ENCODE data around the gene SRPK2. TPM values are rescaled to one million over a fixed set of nuclear protein-coding genes. Genes with fewer than 3 reads are reported as not detected.

SRPK2 gene
- polyA plus RNA-seq, 1 experiment, result 10.8 TPM

DNA sequence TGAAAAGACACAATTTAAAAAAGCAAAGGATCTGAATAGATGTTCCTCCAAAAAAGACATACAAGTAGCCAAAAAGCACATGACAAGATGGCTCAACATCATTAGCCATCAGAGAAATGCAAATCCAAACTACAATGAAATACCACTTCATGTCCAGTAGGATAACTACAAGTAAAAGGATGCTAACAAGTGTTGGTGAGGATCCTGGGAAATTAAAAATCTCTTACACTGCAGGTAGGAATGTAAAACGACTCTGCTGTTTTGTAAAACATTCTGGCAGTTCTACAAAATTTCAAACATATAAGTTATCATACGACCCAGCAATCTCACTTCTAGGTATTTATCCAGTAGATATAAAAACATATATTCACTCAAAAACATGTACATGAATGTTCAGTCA is 161.3 kb downstream of the SRPK2 start:
- CTCF ChIA-PET, result no interaction called here
- no peak for TF ChIP-seq CTCF (IDR thresholded peaks at IDR 0.05; ENCODE audit: insufficient read depth, low read depth, low read length)
- no peak overlapping the region for H3K4me3 ChIP-seq (ENCODE audit: low read depth, low read length)
- POLR2A ChIA-PET, result no interaction called here
- DNase-seq (ENCODE audit: low read depth), result no peak
- no peaks in the 10 kb centered on the region for H3K27me3 ChIP-seq (ENCODE audit: control insufficient read depth, insufficient read depth, low read length)
- no peaks in the 10 kb centered on the region for H3K36me3 ChIP-seq (ENCODE audit: control insufficient read depth, insufficient read depth, low read length)

DNA sequence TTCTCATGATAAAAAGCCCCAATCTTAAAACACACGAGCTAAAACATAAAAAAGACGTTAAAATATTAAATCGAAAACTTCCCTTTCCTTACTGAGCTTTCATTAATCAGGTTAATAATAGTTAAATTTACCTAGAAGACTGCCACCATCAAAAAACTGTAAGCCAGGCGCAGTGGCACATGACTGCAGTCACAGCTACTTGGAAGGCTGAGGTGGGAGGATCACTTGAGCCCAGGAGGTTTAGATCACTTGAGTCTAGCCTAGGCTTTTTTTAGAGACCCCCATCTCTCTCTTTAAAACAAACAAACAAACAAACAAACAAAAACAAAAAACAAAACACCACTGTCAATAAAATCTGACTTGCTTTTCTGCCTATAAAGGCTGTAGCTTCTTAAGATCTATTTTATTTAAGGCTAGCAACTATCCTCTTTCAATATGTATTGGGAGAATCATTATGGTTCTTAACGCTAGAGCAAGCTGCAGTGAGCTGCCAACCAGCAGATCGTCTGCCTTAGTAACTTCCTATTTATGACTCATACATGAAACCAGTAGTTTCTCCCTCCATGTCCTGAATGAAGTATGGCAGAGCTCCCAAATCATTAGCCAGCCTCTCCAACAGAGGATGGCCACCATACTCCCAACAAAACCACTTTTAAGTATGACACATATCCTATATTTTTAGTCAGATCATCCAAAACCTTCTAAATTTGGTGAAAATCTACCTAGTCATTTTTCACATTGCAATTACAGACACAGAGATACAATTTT is 163.7 kb downstream of the SRPK2 start:
- H3K4me3 ChIP-seq (ENCODE audit: low read depth, low read length), result no peak overlapping the region

DNA sequence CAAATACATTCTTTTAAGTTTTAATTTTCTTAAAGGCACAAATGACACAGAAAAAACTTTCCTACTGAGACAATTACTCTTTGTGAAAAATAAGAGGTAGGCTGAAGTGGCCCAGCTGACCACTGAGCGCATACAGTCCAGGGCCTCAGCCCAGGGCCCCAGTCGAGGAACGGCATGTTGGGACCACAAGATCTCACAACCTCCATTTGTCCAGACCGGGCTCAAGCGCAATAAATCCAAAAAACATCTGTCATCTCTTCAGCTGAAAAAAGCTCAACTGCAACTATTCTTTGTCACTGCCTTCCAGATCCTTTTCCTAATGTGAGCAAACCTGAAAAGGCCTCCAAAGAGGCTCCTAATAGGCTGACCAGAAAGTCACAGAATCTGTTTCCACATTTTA is 165.8 kb downstream of the SRPK2 start:
- no peak for TF ChIP-seq CTCF (IDR thresholded peaks at IDR 0.05; ENCODE audit: insufficient read depth, low read depth, low read length)
- ChIA-PET CTCF (interaction anchor here (1.2 kb wide), 1 partner anchor 9 kb away, joined by 3 read pairs; no protein-coding TSS in a partner anchor), POLR2A (no interaction called here)
- DNase-seq (ENCODE audit: low read depth), result no peak
- no peaks in the 10 kb centered on the region for H3K27me3 ChIP-seq (ENCODE audit: control insufficient read depth, insufficient read depth, low read length)
- H3K36me3 ChIP-seq (ENCODE audit: control insufficient read depth, insufficient read depth, low read length), result no peaks in the 10 kb centered on the region
- no peak overlapping the region for H3K4me3 ChIP-seq (ENCODE audit: low read depth, low read length)

More for the DNA sequence above, 163.7 kb downstream of the SRPK2 start:
- Histone ChIP-seq H3K36me3 (ENCODE audit: control insufficient read depth, insufficient read depth, low read length) (no peaks in the 10 kb centered on the region), H3K27me3 (ENCODE audit: control insufficient read depth, insufficient read depth, low read length) (no peaks in the 10 kb centered on the region)
- no peak for TF ChIP-seq CTCF (IDR thresholded peaks at IDR 0.05; ENCODE audit: insufficient read depth, low read depth, low read length)
- POLR2A ChIA-PET, result interaction anchor here (0.6 kb wide), 1 partner anchor 100 kb away, joined by 15 read pairs; no protein-coding TSS in a partner anchor
- peak; percentile 58 for DNase-seq (ENCODE audit: low read depth)
- CTCF ChIA-PET, result no interaction called here

DNA sequence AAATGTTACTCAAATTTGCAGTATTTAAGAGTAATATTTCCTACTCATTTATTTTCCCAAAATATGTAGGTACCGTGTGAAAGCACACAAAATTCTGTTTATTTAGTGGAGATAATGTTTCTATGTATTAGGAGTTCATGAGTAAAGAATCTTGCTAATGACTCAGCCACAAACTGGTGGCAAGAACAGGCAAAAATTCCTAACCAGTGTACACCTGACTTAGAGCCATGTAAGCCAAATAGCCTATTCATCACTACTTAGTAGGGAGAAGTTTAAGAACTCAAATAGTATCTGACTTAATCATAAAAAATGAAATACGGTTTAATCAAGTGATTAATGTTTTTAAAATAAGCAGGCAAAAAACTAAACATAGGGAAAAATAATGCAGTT is 169.0 kb downstream of the SRPK2 start:
- POLR2A ChIA-PET, result no interaction called here
- no peak for TF ChIP-seq CTCF (IDR thresholded peaks at IDR 0.05; ENCODE audit: insufficient read depth, low read depth, low read length)
- no peak overlapping the region for H3K4me3 ChIP-seq (ENCODE audit: low read depth, low read length)
- no peaks in the 10 kb centered on the region for H3K27me3 ChIP-seq (ENCODE audit: control insufficient read depth, insufficient read depth, low read length)
- no peak for DNase-seq (ENCODE audit: low read depth)
- CTCF ChIA-PET, result interaction anchor here (1.3 kb wide), 1 partner anchor 13 kb away, joined by 5 read pairs; no protein-coding TSS in a partner anchor
- H3K36me3 ChIP-seq (ENCODE audit: control insufficient read depth, insufficient read depth, low read length), result no peaks in the 10 kb centered on the region

- POLR2A ChIA-PET, result no interaction called here
- Histone ChIP-seq H3K36me3 (ENCODE audit: control insufficient read depth, insufficient read depth, low read length) (no peaks in the 10 kb centered on the region), H3K4me3 (ENCODE audit: low read depth, low read length) (no peak overlapping the region), H3K27me3 (ENCODE audit: control insufficient read depth, insufficient read depth, low read length) (no peaks in the 10 kb centered on the region)
- no peak for DNase-seq (ENCODE audit: low read depth)
- CTCF ChIA-PET, result no interaction called here
- TF ChIP-seq CTCF (IDR thresholded peaks at IDR 0.05; ENCODE audit: insufficient read depth, low read depth, low read length), result no peak
Observed at GRCh38 chr7:105218939-105219770, 169.6 kb downstream of the SRPK2 start.
